Esophagus muscularis mucosa (tissue), 4 donors: ENCODE measurements around the gene C1D. TPM values are rescaled to one million over a fixed set of nuclear protein-coding genes. Genes with fewer than 3 reads are reported as not detected.

ENCODE experiments used
- DNase-seq: peaks from one replicate; pipeline ENCODE4 v3.0.0-alpha.2; 2017; ENCODE audit errors: extremely low spot score
- H3K27ac ChIP-seq, 4 donors: fragments of 200-600 bp; sonication (generic); replicated peaks in 1 of 4; 1 replicate in 3 of 4; 2 replicates in 1 of 4; pipeline ENCODE4 v1.5.1; 2016 to 2019; ENCODE audit warnings: mild to moderate bottlenecking in 1 of 4
- H3K27me3 ChIP-seq, 4 donors: fragments of 200-600 bp; sonication (generic); one replicate each; pipeline versions ENCODE4 v1.5.1 to v1.6.0; 2016 to 2019
- H3K36me3 ChIP-seq, 4 donors: fragments of 200-600 bp; sonication (generic); one replicate each; pipeline ENCODE4 v1.5.1; 2016 to 2019
- H3K4me1 ChIP-seq, 4 donors: fragments of 200-600 bp; sonication (generic); one replicate each; pipeline ENCODE4 v1.5.1; 2016 to 2019
- H3K4me3 ChIP-seq, 4 donors: fragments of 200-600 bp; sonication (generic); 1 replicate in 2 of 4; 2 replicates in 2 of 4; pipeline ENCODE4 v1.5.1; 2016 to 2019; ENCODE audit warnings: mild to moderate bottlenecking in 4 of 4, moderate library complexity in 1 of 4
- H3K9me3 ChIP-seq, 4 donors: fragments of 200-600 bp; sonication (generic); 1 replicate in 3 of 4; 2 replicates in 1 of 4; pipeline ENCODE4 v1.5.1; 2016 to 2019
- CTCF ChIP-seq, 3 experiments: fragments of 200-600 bp in 2 of 3; fragments of 450-650 bp in 1 of 3; sonication (generic) in 2 of 3; IDR thresholded peaks; one replicate each; pipeline ENCODE4 v1.5.1; 2017 to 2019; ENCODE audit warnings: antibody characterized with exemption in 3 of 3, mild to moderate bottlenecking in 2 of 3, moderate library complexity in 1 of 3
- EP300 ChIP-seq: sonication (generic); formaldehyde crosslinking; IDR thresholded peaks from one replicate; pipeline ENCODE4 v1.6.1; 2017; ENCODE audit warnings: antibody characterized with exemption
- POLR2A ChIP-seq: fragments of 450-650 bp; IDR thresholded peaks from one replicate; pipeline ENCODE4 v1.6.1; 2017; ENCODE audit warnings: antibody characterized with exemption, moderate library complexity, mild to moderate bottlenecking, low read depth
- POLR2AphosphoS5 ChIP-seq, 2 donors: sonication (generic); formaldehyde crosslinking; IDR thresholded peaks; one replicate each; pipeline ENCODE4 v1.6.1; 2017; ENCODE audit warnings: antibody characterized with exemption in 2 of 2
- whole genome bisulfite sequencing: methylation state at CpG from one replicate; pipeline ENCODE4 v1.1.5; 2018; 5-methylcytosine and 5-hydroxymethylcytosine counted together
- intact Hi-C: fragments of 100-400 bp; cut with DNase I; formaldehyde crosslinking; loops from one replicate; pipeline ENCODE4 v1.15.1; 2023
- total RNA-seq, 4 donors: library from RNA; depleted of rRNA; stranded (reverse); fragments of >200 nt; gene quantifications; one replicate each; pipeline versions ENCODE4 v1.1.0 to v1.2.1, GENCODE V29; 2016

The C1D gene
- total RNA-seq, 4 donors from 2014 or later: 19.7 to 41.1 (median 30.8) TPM

GRCh38 chr2:68050353-68050752 lies 12.5 kb downstream of the C1D start:
- no peak for TF ChIP-seq POLR2AphosphoS5 (IDR thresholded peaks at IDR 0.05)
- TF ChIP-seq POLR2A: no peak
- no peak for TF ChIP-seq CTCF (IDR thresholded peaks at IDR 0.05)
- no peak for TF ChIP-seq EP300
- no peak overlapping the region for H3K27ac ChIP-seq
- no peak for DNase-seq
- no peaks in the 10 kb centered on the region for H3K9me3 ChIP-seq
- H3K27me3 ChIP-seq: no peaks in the 10 kb centered on the region
- WGBS: 98% methylated on average over 2 of the region's 2 CpGs
- H3K4me1 ChIP-seq: peaks cover 0 to 18% (median 13%) of the 10 kb centered on the region in 4 donors
- intact Hi-C loops: no loop called here
- peaks cover 0 to 5% (median 2%) of the 10 kb centered on the region in 4 donors for H3K36me3 ChIP-seq
- no peak overlapping the region for H3K4me3 ChIP-seq

DNA sequence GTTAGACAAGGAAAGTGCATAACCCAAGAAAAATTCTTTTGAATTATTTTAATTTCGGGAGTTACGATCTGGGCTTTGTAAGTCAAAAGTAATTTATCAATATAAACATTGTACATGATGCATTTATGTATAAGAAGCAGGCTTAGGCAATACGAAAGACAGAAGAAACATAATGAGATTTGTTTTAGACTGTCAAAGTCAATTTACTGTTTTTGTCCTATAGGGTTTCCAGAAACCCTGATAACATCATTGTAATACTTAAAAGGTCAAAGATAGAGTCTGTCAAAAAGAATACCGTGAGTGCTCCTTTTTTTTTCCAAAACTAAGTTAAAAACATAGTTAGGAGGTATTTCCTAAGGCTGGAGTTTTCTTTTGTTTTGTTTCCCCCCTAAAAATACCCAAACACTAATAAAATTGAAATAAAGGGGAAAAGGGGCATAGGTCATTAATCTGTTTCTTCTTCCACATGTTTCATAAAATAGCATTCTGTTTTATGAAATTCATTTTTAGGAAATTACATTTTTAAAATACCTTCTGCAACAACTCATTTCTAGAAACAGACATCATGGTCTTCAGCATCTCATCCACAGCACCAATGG lies 16.1 kb downstream of the C1D start:
- peaks cover 0 to 21% (median 12%) of the 10 kb centered on the region in 4 donors for H3K36me3 ChIP-seq
- no peaks in the 10 kb centered on the region for H3K9me3 ChIP-seq
- 79% methylated on average over 4 of the region's 4 CpGs for WGBS
- intact Hi-C loops: no loop called here
- no peak for DNase-seq
- H3K4me1 ChIP-seq: peaks cover 0 to 2% (median 0%) of the 10 kb centered on the region in 4 donors
- TF ChIP-seq POLR2A (no peak), CTCF (IDR thresholded peaks at IDR 0.05) (no peak), POLR2AphosphoS5 (IDR thresholded peaks at IDR 0.05) (no peak), EP300 (no peak)
- no peaks in the 10 kb centered on the region for H3K27me3 ChIP-seq
- no peak overlapping the region for H3K27ac ChIP-seq
- H3K4me3 ChIP-seq: no peak overlapping the region

GRCh38 chr2:68046224-68046623 lies 16.6 kb downstream of the C1D start:
- no peak for DNase-seq
- no peak overlapping the region for H3K27ac ChIP-seq
- peaks cover 0 to 2% (median 0%) of the 10 kb centered on the region in 4 donors for H3K4me1 ChIP-seq
- TF ChIP-seq EP300 (no peak), POLR2A (no peak), CTCF (IDR thresholded peaks at IDR 0.05) (no peak), POLR2AphosphoS5 (IDR thresholded peaks at IDR 0.05) (no peak)
- no peak overlapping the region for H3K4me3 ChIP-seq
- H3K9me3 ChIP-seq: no peaks in the 10 kb centered on the region
- no peaks in the 10 kb centered on the region for H3K27me3 ChIP-seq
- intact Hi-C loops: no loop called here
- H3K36me3 ChIP-seq: peaks cover 0 to 21% (median 12%) of the 10 kb centered on the region in 4 donors

DNA sequence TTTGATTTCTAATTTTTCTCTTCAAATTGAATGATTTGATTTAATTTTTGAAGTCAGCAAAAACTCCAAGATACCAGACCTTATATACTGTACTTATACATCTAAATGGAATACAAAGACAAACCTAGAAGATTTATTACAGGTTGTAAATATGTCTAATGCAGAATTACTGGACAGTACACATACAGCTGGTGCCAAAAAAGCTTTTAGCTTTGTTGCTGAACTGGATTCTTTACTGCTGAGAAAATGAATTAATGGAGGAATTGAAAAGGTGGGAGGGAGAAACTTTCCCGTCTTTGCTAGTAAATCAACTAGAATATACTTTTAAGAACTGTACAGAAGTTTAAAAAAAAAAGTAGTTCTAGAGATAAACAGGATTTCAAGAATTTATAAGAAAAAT lies 17.5 kb downstream of the C1D start:
- Histone ChIP-seq H3K4me1 (no peaks in the 10 kb centered on the region), H3K36me3 (peaks cover 0 to 21% (median 12%) of the 10 kb centered on the region in 4 donors), H3K4me3 (no peak overlapping the region), H3K27me3 (no peaks in the 10 kb centered on the region), H3K27ac (no peak overlapping the region), H3K9me3 (no peaks in the 10 kb centered on the region)
- no peak for TF ChIP-seq EP300
- TF ChIP-seq POLR2AphosphoS5 (IDR thresholded peaks at IDR 0.05): no peak
- no peak for TF ChIP-seq CTCF (IDR thresholded peaks at IDR 0.05)
- no peak for DNase-seq
- intact Hi-C loops: no loop called here
- WGBS: 84% methylated on average over 1 of the region's 1 CpG

- no peaks in the 10 kb centered on the region for H3K4me1 ChIP-seq
- H3K9me3 ChIP-seq: no peaks in the 10 kb centered on the region
- no peaks in the 10 kb centered on the region for H3K27me3 ChIP-seq
- WGBS: 89% methylated on average over 6 of the region's 6 CpGs
- H3K36me3 ChIP-seq: peaks cover 0 to 21% (median 12%) of the 10 kb centered on the region in 4 donors
- TF ChIP-seq POLR2AphosphoS5 (IDR thresholded peaks at IDR 0.05) (no peak), POLR2A (no peak), EP300 (no peak), CTCF (IDR thresholded peaks at IDR 0.05) (no peak)
- H3K4me3 ChIP-seq: no peak overlapping the region
- intact Hi-C loops: no loop called here
- DNase-seq: no peak
- no peak overlapping the region for H3K27ac ChIP-seq
Observed at GRCh38 chr2:68044099-68044498, 18.7 kb downstream of the C1D start.
